SU-DHL-6 (cell line): ENCODE results near the gene OR2T1.

Experiments used
- H2AFZ ChIP-seq: fragments of 200-600 bp; sonication (generic); 2 replicates; pipeline ENCODE4 v1.6.1; 2014; ENCODE audit warnings: low read depth, mild to moderate bottlenecking, moderate library complexity, mixed read lengths, antibody characterized with exemption, low read length; ENCODE audit not compliant: severe bottlenecking
- H3F3A ChIP-seq: fragments of 200-600 bp; shearing (Covaris generic); 2 replicates; pipeline ENCODE4 v1.6.0; 2016; ENCODE audit warnings: antibody characterized with exemption, mild to moderate bottlenecking; ENCODE audit not compliant: insufficient read depth
- H3K27ac ChIP-seq: fragments of 200-600 bp; sonication (generic); 2 replicates; pipeline ENCODE4 v1.5.1; 2016; ENCODE audit warnings: low read depth, mild to moderate bottlenecking, low read length, moderate library complexity, mixed read lengths
- H3K27me3 ChIP-seq: fragments of 200-600 bp; sonication (generic), shearing (Covaris generic); 2 replicates; pipeline ENCODE4 v1.6.0; 2014; ENCODE audit warnings: mild to moderate bottlenecking, low read length
- H3K36me3 ChIP-seq: fragments of 200-600 bp; sonication (generic); 2 replicates; pipeline ENCODE4 v1.6.1; 2014; ENCODE audit warnings: mild to moderate bottlenecking, low read length, mixed read lengths
- H3K4me2 ChIP-seq: fragments of 300-600, 200-600 bp; shearing (Covaris generic), sonication (generic); 2 replicates; pipeline ENCODE4 v1.6.0; 2014; ENCODE audit warnings: low read length, low read depth, mild to moderate bottlenecking; ENCODE audit not compliant: poor library complexity, severe bottlenecking
- H3K4me3 ChIP-seq: fragments of 200-600 bp; sonication (generic); 2 replicates; pipeline ENCODE4 v1.5.1; 2014; ENCODE audit warnings: antibody characterized with exemption, low read length, mild to moderate bottlenecking, mixed read lengths; ENCODE audit not compliant: insufficient read depth, poor library complexity, severe bottlenecking
- H3K79me2 ChIP-seq: fragments of 200-600 bp; sonication (generic); 2 replicates; pipeline ENCODE4 v1.6.1; 2014; ENCODE audit warnings: mild to moderate bottlenecking, low read length, moderate library complexity; ENCODE audit not compliant: insufficient read depth
- H3K9ac ChIP-seq: fragments of 200-600 bp; sonication (generic); 2 replicates; pipeline ENCODE4 v1.7.0; 2014; ENCODE audit warnings: mild to moderate bottlenecking, low read length
- H3K9me2 ChIP-seq: fragments of 200-600 bp; sonication (generic); replicated peaks from 2 replicates; pipeline ENCODE4 v1.6.1; 2014; ENCODE audit warnings: low read length; ENCODE audit not compliant: insufficient read depth
- H3K9me3 ChIP-seq: fragments of 200-600 bp; sonication (generic); 2 replicates; pipeline ENCODE4 v1.6.1; 2014; ENCODE audit warnings: low read length, mixed read lengths; ENCODE audit not compliant: insufficient read depth
- H4K20me1 ChIP-seq: fragments of 200-600 bp; sonication (generic); 2 replicates; pipeline ENCODE4 v1.6.1; 2014; ENCODE audit warnings: low read depth, mild to moderate bottlenecking, antibody characterized with exemption, low read length, moderate library complexity, mixed read lengths
- CTCF ChIP-seq: fragments of 200-600 bp; sonication (generic); IDR thresholded peaks from one replicate; pipeline ENCODE4 v1.5.1; 2017; ENCODE audit warnings: antibody characterized with exemption, mild to moderate bottlenecking, low read length, moderate library complexity; ENCODE audit not compliant: insufficient read depth, poor library complexity, severe bottlenecking
- EZH2phosphoT487 ChIP-seq: fragments of 200-600 bp; sonication (generic), shearing (Covaris generic); conservative IDR thresholded peaks from 2 replicates; pipeline ENCODE4 v1.6.1; 2018; ENCODE audit warnings: mild to moderate bottlenecking, antibody characterized with exemption, low read length, moderate library complexity, mixed read lengths

OR2T1 gene

DNA sequence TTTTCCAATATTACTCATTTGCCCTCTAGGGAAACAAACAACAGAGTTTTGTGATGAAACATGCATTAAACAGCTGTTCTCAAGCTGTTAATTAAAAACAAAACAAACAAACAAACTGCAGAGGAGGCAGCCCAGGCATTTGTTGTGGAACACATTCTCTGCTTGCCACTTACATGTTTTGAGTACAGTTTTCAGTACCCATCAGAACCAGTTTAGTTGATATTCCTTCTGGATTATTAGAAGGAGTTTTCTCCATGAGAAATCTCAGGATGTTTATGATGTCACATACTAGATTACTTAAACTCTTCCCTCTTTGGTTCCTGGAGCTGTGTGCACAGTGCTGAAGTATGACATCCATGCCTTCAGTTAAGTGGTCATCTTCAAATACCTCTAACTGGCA is 27.4 kb upstream of the OR2T1 start, which contains the start of gene OR2T6:
Gene OR2T6, plus strand, starts transcription at position 301 of the 400 bp plus-strand sequence. CDS start 11,863 bp downstream, outside the sequence.
- Histone ChIP-seq H3K9ac (no peak within 1 kb of the TSS), H3K4me3 (no peak within 1 kb of the TSS), H3K27ac (no peak within 1 kb of the TSS), H3K9me3 (no peaks in the 10 kb centered on the region), H3K9me2 (no peaks in the 10 kb centered on the region), H2AFZ (no peak within 1 kb of the TSS), H4K20me1 (no peaks in the 10 kb centered on the region), H3K79me2 (no peaks in the 10 kb centered on the region), H3K27me3 (0 out of 2 replicates have a peak, but pooled peaks cover 3% of the 10 kb centered on the region), H3K36me3 (no peaks in the 10 kb centered on the region), H3K4me2 (no peak within 1 kb of the TSS), H3F3A (no peaks in the 10 kb centered on the region)
- TF ChIP-seq EZH2phosphoT487 = no peak
- no peak for TF ChIP-seq CTCF

DNA sequence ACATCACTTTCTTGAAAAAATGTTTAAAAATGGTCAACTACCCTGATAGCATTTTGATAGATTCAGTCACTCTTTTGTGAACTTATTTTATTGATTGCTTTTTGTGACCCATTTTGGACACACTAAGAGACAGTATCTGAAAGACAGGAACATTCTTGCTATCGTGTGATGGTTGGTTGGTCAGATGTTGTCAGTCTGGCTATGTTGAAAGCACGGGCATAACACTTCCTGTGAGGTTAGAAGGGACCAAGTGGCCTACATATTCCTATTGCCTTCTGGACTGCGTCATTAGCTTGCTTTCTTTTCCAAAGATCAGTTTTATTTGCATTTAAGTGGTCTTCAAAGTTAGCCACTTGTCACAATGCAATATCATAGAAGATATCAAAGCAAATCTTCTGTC is 25.9 kb upstream of the OR2T1 start:
- TF ChIP-seq EZH2phosphoT487 (no peak), CTCF (no peak)
- no peaks in the 10 kb centered on the region for H3K36me3 ChIP-seq
- no peaks in the 10 kb centered on the region for H3K9me3 ChIP-seq
- H3K27ac ChIP-seq = no peak overlapping the region
- H3K4me3 ChIP-seq = no peak overlapping the region
- H3K79me2 ChIP-seq = no peaks in the 10 kb centered on the region
- no peaks in the 10 kb centered on the region for H3F3A ChIP-seq
- 0 out of 2 replicates have a peak, but pooled peaks cover 3% of the 10 kb centered on the region for H3K27me3 ChIP-seq
- no peak overlapping the region for H3K9ac ChIP-seq
- no peaks in the 10 kb centered on the region for H3K9me2 ChIP-seq
- H3K4me2 ChIP-seq = no peak overlapping the region
- H2AFZ ChIP-seq = no peak overlapping the region
- H4K20me1 ChIP-seq = no peaks in the 10 kb centered on the region

DNA sequence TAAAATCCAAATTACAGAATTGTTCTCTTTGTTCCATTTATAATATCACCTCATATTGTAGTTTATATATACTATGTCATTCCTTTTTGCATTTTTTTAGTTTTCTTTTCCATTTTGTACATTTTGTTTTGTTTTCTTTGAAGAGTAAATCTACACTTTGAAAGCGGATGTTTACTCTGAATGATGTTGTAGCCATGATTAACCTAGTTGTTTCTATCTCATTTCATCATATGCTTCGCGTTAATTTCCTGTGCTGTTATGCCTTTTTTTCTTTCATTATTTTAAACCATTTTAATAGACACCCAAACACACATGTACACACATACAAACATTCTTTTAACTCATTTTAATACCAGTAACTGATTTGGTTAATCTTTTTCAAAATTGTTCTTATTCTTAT is 22.0 kb upstream of the OR2T1 start:
- Histone ChIP-seq H3K79me2 (no peaks in the 10 kb centered on the region), H3F3A (no peaks in the 10 kb centered on the region), H3K27me3 (no peaks in the 10 kb centered on the region)

More for the DNA sequence above, 22.0 kb upstream of the OR2T1 start:
- no peak overlapping the region for H3K4me3 ChIP-seq
- H3K9me3 ChIP-seq = no peaks in the 10 kb centered on the region
- no peaks in the 10 kb centered on the region for H3K36me3 ChIP-seq
- H2AFZ ChIP-seq = no peak overlapping the region
- no peak overlapping the region for H3K4me2 ChIP-seq
- no peak overlapping the region for H3K27ac ChIP-seq
- TF ChIP-seq EZH2phosphoT487 = no peak
- no peak for TF ChIP-seq CTCF
- no peaks in the 10 kb centered on the region for H4K20me1 ChIP-seq
- no peaks in the 10 kb centered on the region for H3K9me2 ChIP-seq
- H3K9ac ChIP-seq = no peak overlapping the region
